HEK293T (cell line): ENCODE data around the gene KDM6A.
"Not testable (repeated sequence)": the region's sequence is repeated elsewhere in the genome, so short reads cannot be mapped to it uniquely, and the experiment has no call there.

Source experiments
- CTCF ChIA-PET: fragments of 350-600 bp; formaldehyde crosslinking; extraction: SDS; loops from one replicate; lab custom pipeline; 2021; ENCODE audit warnings: antibody characterized with exemption, inconsistent platforms; lab: Yijun Ruan, JAX
- POLR2A ChIA-PET: fragments of 350-600 bp; formaldehyde crosslinking; extraction: SDS; loops from one replicate; lab custom pipeline; 2020; ENCODE audit warnings: antibody characterized with exemption, inconsistent platforms; lab: Yijun Ruan, JAX
- DNase-seq: peaks from one replicate; pipeline ENCODE4 v3.0.0; 2012; ENCODE audit warnings: mixed read lengths; ENCODE audit errors: extremely low spot score
- ARNT ChIP-seq: fragments of 450-650 bp; IDR thresholded peaks from 2 replicates; pipeline ENCODE4 v1.6.1; 2017; ENCODE audit warnings: mild to moderate bottlenecking
- BHLHE40 ChIP-seq: fragments of 450-650 bp; IDR thresholded peaks from 2 replicates; pipeline ENCODE4 v1.6.1; 2016; ENCODE audit warnings: mild to moderate bottlenecking, moderate library complexity, borderline replicate concordance
- CTBP1 ChIP-seq: fragments of 450-650 bp; IDR thresholded peaks from 2 replicates; pipeline ENCODE4 v1.6.1; 2016; ENCODE audit warnings: borderline replicate concordance
- ELF4 ChIP-seq: fragments of 450-650 bp; IDR thresholded peaks from 2 replicates; pipeline ENCODE4 v1.6.1; 2017; ENCODE audit warnings: antibody characterized with exemption
- FOXA1 ChIP-seq: fragments of 450-650 bp; IDR thresholded peaks from 2 replicates; pipeline ENCODE4 v1.6.1; 2016; ENCODE audit warnings: mild to moderate bottlenecking
- FOXK2 ChIP-seq: fragments of 450-650 bp; IDR thresholded peaks from 2 replicates; pipeline ENCODE4 v1.6.1; 2016; ENCODE audit warnings: mild to moderate bottlenecking
- FOXM1 ChIP-seq: fragments of 450-650 bp; IDR thresholded peaks from 2 replicates; pipeline ENCODE4 v1.6.1; 2017; ENCODE audit warnings: mild to moderate bottlenecking, borderline replicate concordance
- HDGF ChIP-seq: fragments of 450-650 bp; IDR thresholded peaks from 2 replicates; pipeline ENCODE4 v1.6.1; 2017; ENCODE audit warnings: antibody characterized with exemption, borderline replicate concordance
- L3MBTL2 ChIP-seq: fragments of 450-650 bp; conservative IDR thresholded peaks from 2 replicates; pipeline ENCODE4 v1.6.1; 2016; ENCODE audit warnings: mild to moderate bottlenecking
- LEF1 ChIP-seq: fragments of 450-650 bp; IDR thresholded peaks from 2 replicates; pipeline ENCODE4 v1.6.1; 2017; ENCODE audit warnings: mild to moderate bottlenecking, borderline replicate concordance
- NFRKB ChIP-seq: fragments of 450-650 bp; IDR thresholded peaks from 2 replicates; pipeline ENCODE4 v1.6.1; 2016; ENCODE audit warnings: mild to moderate bottlenecking, moderate library complexity
- SP1 ChIP-seq: fragments of 450-650 bp; IDR thresholded peaks from 2 replicates; pipeline ENCODE4 v1.6.1; 2017
- SUZ12 ChIP-seq: fragments of 450-650 bp; IDR thresholded peaks from 2 replicates; pipeline ENCODE4 v1.6.1; 2016; ENCODE audit warnings: mild to moderate bottlenecking
- TARDBP ChIP-seq: fragments of 450-650 bp; IDR thresholded peaks from 2 replicates; pipeline ENCODE4 v1.6.1; 2016
- ZNF384 ChIP-seq: fragments of 450-650 bp; IDR thresholded peaks from 2 replicates; pipeline ENCODE4 v1.6.1; 2016
- TF ChIP-seq, protein P1 (sequence below): fragments of 450-650 bp; IDR thresholded peaks from 2 replicates; pipeline ENCODE4 v1.6.1; 2016

The KDM6A gene

DNA sequence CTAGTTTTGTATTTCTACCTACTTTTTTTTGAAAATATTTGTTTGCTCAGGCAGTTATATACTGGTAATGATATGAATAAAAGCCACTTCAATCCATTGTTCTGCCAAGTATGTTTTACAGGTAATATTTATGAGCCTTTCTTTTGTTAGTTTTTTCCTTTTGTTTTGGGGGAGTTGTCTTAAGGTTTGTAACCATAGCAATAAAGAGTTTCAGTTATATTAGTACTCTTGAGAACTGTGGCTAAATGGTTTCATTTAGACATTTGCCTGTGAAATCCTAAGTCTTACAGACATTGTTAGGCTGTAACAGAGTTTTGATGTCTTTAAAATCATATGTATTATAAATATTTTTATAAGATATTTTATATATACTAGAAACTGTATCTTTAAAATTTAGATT lies 177.6 kb downstream of the KDM6A start:
- POLR2A ChIA-PET = no interaction called here
- no peak for DNase-seq
- no peak for TF ChIP-seq CTBP1
- CTCF ChIA-PET = no interaction called here

DNA sequence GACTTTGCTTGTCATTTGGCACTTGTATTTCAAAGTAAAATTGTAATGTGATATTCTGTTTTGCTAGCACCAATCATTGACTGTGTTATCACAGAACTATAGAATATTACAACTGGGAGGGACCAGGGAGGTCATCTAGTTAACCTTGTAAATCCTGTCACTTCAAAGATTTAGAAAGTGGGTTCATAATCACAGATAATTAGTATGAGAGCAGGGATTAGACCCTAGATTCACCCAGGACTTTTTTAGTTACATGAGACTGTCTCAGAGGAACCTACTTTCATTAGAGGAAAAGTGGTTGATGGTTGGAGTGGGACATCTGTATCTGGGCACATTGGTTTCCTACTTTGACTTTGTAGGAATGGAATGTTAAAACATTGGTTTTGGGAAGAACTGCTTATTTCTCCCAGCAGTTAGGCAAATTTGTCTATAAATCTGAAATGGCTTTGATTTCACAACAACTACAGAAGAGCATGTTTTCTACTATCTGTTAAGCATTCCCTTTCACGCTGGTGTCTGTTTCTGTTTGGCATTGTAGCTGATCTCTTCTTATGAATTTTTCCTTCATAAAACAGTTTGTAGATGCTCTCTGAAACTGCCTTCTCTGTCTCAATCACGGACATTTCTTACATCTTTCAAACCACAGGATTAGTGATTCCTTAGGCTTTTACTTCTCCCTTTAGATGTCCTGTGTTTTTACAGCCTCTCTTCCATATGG lies 183.6 kb downstream of the KDM6A start:
- ChIA-PET CTCF (no interaction called here), POLR2A (no interaction called here)
- TF ChIP-seq HDGF (no peak), FOXK2 (no peak), SP1 (no peak), ZNF384 (no peak), SUZ12 (no peak)
- no peak for DNase-seq

DNA sequence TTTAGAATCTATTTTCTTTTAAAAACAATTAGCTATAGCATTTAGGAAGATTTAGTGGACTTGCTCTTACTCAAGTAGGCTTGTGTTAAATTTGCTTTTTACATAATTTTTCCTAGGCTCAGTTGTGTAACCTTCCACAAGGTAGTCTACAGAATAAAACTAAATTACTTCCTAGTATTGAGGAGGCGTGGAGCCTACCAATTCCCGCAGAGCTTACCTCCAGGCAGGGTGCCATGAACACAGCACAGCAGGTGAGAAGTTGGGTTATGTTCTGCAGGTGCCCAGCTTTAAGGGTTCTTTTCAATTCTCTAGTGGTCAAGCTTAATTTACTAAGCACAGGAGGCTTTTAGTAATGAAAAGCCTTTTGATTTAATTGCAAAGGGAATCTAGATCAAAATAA lies 186.9 kb downstream of the KDM6A start:
- POLR2A ChIA-PET, DNase-seq, CTCF ChIA-PET: not testable (repeated sequence)

DNA sequence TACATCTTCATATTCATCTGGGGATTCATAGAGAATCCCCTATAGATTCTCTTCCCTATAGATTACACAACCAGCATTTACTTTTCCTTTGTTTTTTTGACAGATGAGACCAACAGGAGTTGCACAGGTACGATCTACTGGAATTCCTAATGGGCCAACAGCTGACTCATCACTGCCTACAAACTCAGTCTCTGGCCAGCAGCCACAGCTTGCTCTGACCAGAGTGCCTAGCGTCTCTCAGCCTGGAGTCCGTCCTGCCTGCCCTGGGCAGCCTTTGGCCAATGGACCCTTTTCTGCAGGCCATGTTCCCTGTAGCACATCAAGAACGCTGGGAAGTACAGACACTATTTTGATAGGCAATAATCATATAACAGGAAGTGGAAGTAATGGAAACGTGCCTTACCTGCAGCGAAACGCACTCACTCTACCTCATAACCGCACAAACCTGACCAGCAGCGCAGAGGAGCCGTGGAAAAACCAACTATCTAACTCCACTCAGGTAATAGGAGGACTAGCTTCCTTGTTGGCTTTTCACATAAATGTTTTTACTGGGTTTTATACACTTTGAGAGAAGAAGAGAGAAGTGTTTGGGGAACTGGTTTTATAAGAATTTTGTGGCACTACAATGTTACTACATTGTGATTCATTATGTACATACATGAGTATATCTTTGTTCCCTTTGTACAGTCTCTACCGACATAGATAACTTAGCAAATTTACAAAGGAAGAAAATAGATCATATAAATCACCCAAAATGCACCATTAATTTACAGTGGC lies 190.5 kb downstream of the KDM6A start:
- POLR2A ChIA-PET = no interaction called here
- TF ChIP-seq ZNF384 (no peak), LEF1 (no peak), SP1 (no peak), L3MBTL2 (no peak)
- CTCF ChIA-PET = no interaction called here
- DNase-seq = no peak

DNA sequence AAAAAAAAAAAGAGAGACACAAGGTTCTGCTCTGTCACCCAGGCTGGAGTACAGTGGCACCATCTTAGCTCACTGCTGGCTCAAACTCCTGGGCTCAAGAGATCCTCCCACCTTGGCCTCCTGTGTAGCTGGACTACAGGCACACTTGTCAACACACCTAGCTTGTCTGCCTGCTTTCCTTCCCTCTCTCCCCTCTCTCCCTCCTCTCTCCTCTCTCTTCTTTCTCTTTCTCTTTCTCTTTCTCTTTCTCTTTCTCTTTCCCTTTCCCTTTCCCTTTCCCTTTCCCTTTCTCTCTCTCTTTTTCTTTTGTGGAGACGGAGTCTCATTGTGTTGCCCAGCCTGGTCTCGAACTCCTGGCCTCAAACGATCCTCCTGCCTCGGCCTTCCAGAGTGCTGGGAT lies 195.6 kb downstream of the KDM6A start:
- DNase-seq = no peak
- CTCF ChIA-PET = interaction anchor here (0.6 to 0.9 kb wide), 2 partner anchors 43 to 96 kb away, joined by 3 read pairs; no protein-coding TSS in a partner anchor
- TF ChIP-seq ARNT (no peak), FOXA1 (no peak), CTBP1 (no peak), SUZ12 (no peak)
- POLR2A ChIA-PET = no interaction called here

DNA sequence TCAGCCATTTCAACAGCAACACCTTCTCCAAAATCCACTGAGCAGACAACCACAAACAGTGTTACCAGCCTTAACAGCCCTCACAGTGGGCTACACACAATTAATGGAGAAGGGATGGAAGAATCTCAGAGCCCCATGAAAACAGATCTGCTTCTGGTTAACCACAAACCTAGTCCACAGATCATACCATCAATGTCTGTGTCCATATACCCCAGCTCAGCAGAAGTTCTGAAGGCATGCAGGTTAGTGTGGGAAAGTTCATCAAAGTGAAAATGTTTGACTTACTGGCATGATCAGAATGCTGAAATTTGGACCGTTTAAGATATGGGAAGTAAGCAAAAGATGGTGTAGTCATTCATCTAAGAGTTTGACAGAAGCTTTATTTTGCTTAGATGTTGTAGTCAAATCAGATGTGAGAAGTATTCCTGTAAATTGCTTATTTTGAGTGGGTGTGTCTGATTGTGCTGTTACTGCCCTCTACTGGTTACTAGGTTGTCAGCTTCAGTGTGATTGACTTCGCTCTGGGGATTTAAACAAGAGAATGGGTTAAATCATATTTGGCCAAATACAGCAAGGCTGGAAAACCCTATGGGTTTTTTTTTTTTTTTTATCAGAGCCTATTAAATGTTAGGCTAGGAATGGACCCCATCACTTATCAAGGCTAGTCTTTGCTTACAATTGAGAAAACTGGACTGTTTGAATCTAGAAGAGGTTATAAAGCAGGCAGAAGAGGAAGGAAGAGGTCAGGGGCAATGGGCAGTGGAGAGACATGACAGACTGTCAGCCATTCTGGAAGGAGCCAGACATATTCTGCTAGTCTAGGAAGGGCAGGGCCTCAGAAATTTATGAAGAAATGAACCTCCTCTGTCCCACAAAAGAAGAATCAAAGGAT lies 197.4 kb downstream of the KDM6A start:
- POLR2A ChIA-PET = no interaction called here
- peak; percentile 25 for DNase-seq
- TF ChIP-seq TARDBP (no peak), FOXK2 (no peak), FOXM1 (no peak), L3MBTL2 (no peak), ELF4 (no peak)
- TF ChIP-seq, protein P1, sequence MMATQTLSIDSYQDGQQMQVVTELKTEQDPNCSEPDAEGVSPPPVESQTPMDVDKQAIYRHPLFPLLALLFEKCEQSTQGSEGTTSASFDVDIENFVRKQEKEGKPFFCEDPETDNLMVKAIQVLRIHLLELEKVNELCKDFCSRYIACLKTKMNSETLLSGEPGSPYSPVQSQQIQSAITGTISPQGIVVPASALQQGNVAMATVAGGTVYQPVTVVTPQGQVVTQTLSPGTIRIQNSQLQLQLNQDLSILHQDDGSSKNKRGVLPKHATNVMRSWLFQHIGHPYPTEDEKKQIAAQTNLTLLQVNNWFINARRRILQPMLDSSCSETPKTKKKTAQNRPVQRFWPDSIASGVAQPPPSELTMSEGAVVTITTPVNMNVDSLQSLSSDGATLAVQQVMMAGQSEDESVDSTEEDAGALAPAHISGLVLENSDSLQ = peak; percentile 63
- CTCF ChIA-PET = interaction anchor here (0.6 to 1.3 kb wide), 7 partner anchors 43 to 1393 kb away, joined by 3 to 5 read pairs (median 3); no protein-coding TSS in a partner anchor

DNA sequence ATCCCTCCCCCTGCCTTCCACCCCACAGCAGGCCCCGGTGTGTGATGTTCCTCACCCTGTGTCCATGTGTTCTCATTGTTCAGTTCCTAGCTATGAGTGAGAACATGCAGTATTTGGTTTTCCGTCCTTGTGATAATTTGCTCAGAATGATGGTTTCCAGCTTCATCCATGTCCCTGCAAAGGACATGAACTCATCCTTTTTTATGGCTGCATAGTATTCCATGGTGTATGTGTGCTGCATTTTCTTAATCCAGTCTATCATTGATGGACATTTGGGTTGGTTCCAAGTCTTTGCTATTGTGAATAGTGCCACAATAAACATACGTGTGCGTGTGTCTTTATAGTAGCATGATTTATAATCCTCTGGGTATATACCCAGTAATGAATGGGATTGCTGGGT lies 200.0 kb downstream of the KDM6A start:
- POLR2A ChIA-PET, DNase-seq, CTCF ChIA-PET: not testable (repeated sequence)

DNA sequence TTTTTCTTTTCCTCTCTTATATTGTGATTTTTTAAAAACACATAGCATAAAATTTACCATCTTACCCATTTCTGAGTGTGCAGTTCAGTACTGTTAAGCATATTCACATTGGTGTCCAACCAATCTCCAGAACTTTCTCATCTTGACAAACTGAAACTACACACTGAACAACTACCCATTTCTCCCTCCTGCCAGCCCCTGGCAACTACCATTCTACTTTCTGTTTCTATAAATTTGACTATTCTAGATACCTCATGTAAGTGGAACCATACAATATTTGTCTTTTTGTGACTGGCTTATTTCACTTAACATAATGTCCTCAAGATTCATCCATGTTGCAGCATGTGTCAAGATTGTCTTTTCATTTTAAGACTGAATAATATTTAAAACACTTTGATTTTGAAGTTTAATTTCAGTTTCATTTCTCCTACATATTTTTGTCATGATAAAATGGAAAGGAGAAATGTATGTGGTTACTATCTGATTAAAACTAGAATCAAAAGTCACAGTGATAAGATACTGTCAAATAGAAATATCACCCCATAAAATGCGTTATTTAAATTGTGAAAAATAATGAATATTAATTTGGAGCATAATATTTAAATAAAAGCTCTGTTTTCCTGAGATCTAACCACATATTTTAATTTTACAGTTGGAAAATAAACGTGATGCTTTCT lies 204.9 kb downstream of the KDM6A start:
- TF ChIP-seq ZNF384 = no peak
- TF ChIP-seq FOXK2 = no peak
- TF ChIP-seq NFRKB = no peak
- TF ChIP-seq HDGF = no peak
- no peak for TF ChIP-seq SP1
- TF ChIP-seq ELF4 = no peak
- TF ChIP-seq ARNT = no peak
- TF ChIP-seq, protein P1 = no peak
- no peak for TF ChIP-seq FOXA1
- TF ChIP-seq BHLHE40 = no peak
- no peak for TF ChIP-seq CTBP1
- no peak for TF ChIP-seq LEF1
- TF ChIP-seq FOXM1 = no peak
- no peak for TF ChIP-seq L3MBTL2
- no peak for TF ChIP-seq TARDBP
- no peak for TF ChIP-seq SUZ12
- ChIA-PET CTCF (no interaction called here), POLR2A (no interaction called here)
- DNase-seq = no peak
